Superior temporal gyrus (tissue), 1 donor: ENCODE results near the gene SENP3.
"Not testable (repeated sequence)": the region's sequence is repeated elsewhere in the genome, so short reads cannot be mapped to it uniquely, and the experiment has no call there.

Experiments
- DNase-seq: peaks from one replicate; pipeline ENCODE4 v3.0.0-alpha.2; 2016; ENCODE audit errors: extremely low spot score

The SENP3 gene

DNA sequence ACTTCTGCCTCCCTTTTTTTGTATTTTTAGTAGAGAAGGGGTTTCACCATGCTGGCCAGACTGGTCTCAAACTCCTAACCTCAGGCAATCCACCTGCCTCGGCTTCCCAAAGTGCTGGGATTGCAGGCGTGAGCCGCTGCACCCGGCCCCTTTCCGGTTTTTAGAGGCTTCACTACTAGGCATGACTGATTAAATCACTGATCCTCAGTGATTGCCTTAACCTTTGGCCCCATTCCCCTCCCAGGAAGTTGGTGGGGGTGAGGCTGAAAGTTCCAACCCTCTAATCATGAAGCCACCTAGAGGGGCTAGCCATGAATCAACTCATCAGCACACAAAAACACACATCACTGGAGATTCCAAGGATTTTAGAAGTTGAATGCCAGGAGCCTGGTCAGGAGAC, 35.8 kb downstream of the SENP3 start:
- not testable (repeated sequence) for DNase-seq

- DNase-seq: no peak
These were observed 44.6 kb downstream of the SENP3 start for GRCh38 chr17:7606280-7606679.

- DNase-seq: no peak
These were observed 48.9 kb downstream of the SENP3 start for GRCh38 chr17:7610641-7611040.

GRCh38 chr17:7611635-7612293, 50.0 kb downstream of the SENP3 start:
- DNase-seq: no peak

DNA sequence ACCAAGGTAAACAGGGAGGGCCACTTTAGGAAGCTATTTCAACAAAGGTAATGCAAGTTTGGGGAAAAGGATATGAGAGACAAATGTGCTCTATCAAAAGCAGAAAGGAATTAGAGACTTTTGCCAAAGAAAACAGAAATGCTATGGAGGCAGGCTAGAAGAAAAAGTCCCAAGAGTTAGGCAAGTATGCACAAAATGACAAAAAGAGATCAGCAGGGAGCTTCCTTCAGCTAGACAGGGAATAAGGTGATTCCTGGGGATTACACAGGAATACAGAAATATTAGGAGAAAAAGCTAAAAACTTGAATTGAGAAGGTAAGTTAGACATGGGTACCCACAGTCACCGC, 50.5 kb downstream of the SENP3 start:
- DNase-seq: no peak

DNA sequence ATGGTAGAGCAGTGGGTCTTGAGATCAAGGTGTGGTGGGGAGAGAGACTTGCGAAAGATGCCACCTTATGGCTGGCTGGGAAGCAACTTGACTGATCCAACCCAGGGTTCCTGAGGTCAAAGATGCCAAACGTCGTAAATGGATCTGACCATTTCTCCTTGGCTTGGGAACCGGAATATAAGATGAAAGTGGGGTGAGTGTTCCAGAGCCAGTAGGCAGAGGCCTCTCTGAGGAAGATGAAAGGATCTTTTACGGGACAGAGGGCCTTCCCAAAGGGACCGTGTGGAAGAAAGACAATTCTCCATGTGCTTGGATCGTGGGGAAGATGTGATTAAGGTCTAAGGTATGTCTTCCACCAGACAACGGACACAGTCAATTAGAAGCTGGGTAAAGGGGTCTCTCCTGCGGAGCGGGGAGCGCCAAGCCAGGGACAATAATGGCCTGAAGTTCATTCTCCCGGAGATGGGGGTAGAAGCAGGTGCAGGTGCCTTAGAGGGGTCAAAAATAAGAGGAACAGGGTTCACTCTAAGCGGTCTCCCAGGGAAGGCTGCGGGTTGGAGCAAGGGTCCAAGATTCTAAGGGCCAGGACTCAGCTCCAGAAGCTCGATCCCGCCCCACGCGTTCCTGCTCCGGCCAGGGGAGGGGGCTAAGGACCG, 52.2 kb downstream of the SENP3 start:
- DNase-seq: peak; percentile 12

DNA sequence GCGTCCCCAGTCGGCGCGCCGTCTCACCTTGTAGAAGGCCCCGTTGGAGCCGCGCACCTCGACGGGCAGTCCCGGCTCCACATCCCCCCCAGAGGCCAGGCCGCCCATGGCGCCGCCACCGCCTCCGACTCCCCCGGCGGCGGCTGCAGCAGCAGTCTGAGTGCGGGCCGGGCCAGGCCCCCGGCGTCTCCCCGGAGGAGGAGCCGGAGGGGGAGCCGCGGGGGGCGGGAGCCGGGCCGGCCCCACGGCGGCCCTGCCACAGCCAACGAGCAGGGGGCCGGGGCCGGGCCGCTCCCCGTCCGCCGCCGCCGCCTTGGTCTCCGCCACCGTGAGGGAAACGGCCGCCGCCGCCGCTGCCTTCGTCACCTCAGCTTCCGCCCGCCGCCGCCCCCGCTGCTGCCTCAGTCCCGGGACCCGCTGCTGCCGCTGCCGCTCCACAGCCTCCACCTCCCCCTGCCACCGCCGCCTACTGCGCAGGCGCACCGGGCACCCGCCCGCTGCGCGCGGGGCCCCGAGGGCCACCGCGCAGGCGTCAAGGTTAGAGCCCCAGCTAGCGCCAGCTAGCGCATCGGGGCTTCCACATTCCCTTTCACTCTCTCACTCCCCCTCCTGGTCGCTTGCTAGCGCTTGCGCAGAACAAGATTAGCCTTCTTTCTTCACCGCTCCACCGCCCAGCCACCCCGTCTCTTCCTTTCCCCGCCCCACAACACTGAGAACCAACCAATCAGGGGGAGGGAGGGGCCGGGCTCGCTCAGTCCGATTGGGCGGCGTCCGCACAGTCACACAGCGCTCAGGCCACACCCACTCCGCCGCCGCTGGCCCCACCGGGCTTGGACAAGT, 52.9 kb downstream of the SENP3 start, which contains the start of gene FXR2:
Gene FXR2 (minus strand): TSS at position 473 of the 840 bp plus-strand sequence. CDS start 365 bp downstream, at position 108.
- peak; percentile 99 for DNase-seq

DNA sequence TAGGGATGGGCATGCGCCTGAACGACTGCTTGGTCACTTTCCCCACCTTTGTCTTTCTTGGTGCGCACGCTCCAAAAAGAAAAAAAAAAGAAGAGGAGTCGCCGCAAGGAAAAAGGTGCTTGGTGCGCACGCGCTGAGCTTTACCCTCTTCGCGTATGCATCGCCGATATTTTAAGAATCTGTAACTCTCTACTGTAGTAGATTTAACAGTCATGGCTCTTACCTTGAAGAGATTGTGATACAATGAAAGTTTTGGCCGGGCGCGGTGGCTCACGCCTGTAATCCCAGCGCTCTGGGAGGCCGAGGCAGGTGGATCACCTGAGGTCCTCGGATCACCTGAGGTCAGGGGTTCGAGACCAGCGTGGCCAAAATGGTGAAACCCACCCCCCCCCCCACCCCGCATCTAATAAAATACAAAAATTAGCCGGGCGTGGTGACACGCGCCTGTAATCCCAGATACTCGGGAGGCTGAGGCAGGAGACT, 53.6 kb downstream of the SENP3 start:
- DNase-seq: no peak

- DNase-seq: no peak
These were observed 56.9 kb downstream of the SENP3 start for GRCh38 chr17:7618608-7619007.

DNA sequence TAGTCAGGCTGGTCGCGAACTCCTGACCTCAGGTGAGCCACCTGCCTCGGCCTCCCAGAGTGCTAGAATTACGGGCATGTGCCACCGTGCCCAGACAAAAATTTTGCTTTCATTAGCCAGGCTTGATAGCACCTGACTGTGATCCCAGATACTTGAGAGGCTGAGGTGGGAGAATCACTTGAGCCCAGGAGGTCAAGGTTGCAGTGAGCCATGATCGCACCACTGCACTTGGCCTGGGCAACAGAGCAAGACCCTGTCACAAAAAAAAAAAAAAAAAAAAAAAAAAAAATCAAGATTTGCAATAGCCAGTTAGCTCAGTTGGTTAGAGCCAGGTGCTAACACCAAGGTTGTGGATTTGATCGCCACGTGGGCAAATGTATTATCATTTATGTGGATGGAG, 59.1 kb downstream of the SENP3 start:
- no peak for DNase-seq
